WTC11 (cell line): ENCODE results near the gene USP10. TPM values are rescaled to one million over a fixed set of nuclear protein-coding genes. Genes with fewer than 3 reads are reported as not detected.

Source experiments
- ATAC-seq: fragments of 200-7000 bp; cut with Tn5 transposase; 2 replicates; pipeline ENCODE4 v1.10.0; 2021; ENCODE audit warnings: mild to moderate bottlenecking, moderate library complexity
- CTCF ChIA-PET: fragments of 300-600 bp; sonication (Branson Sonifier 250); formaldehyde crosslinking; loops from one replicate; lab custom pipeline; 2021; ENCODE audit warnings: antibody characterized with exemption; lab: Charles Lee
- POLR2A ChIA-PET: fragments of 350-600 bp; sonication (Branson Sonifier 250); formaldehyde crosslinking; loops from one replicate; lab custom pipeline; 2021; ENCODE audit warnings: antibody characterized with exemption; lab: Charles Lee
- DNase-seq: peaks from one replicate; pipeline ENCODE4 v3.0.0; 2021; ENCODE audit warnings: low spot score
- H3K27ac Mint-ChIP-seq: 2 replicates; pipeline ENCODE4 v1.8.0; 2021; ENCODE audit warnings: mixed read lengths
- H3K27me3 Mint-ChIP-seq: 2 replicates; pipeline ENCODE4 v1.8.0; 2021; ENCODE audit warnings: low read depth, mild to moderate bottlenecking, moderate library complexity, mixed read lengths
- H3K36me3 Mint-ChIP-seq: 2 replicates; pipeline ENCODE4 v1.8.0; 2021; ENCODE audit warnings: mixed read lengths
- H3K4me1 Mint-ChIP-seq: 2 replicates; pipeline ENCODE4 v1.8.0; 2022; ENCODE audit warnings: mixed read lengths
- H3K4me3 Mint-ChIP-seq: 2 replicates; pipeline ENCODE4 v1.8.0; 2021; ENCODE audit warnings: mild to moderate bottlenecking, moderate library complexity, mixed read lengths
- H3K9me3 Mint-ChIP-seq: 2 replicates; pipeline ENCODE4 v1.8.0; 2021; ENCODE audit warnings: mixed read lengths
- AR ChIP-seq: fragments of 250-450 bp; sonication (Bioruptor Pico); IDR thresholded peaks from 2 replicates; pipeline ENCODE4 v1.9.0; 2021; ENCODE audit warnings: mild to moderate bottlenecking
- ATF2 ChIP-seq: sonication (generic); formaldehyde crosslinking; IDR thresholded peaks from 2 replicates; pipeline ENCODE4 v1.8.1; 2022; ENCODE audit warnings: low read depth, missing genetic modification reagents, borderline replicate concordance
- CREB1 ChIP-seq: sonication (generic); formaldehyde crosslinking; IDR thresholded peaks from 2 replicates; pipeline ENCODE4 v1.8.0; 2023; ENCODE audit warnings: mild to moderate bottlenecking, missing genetic modification reagents
- E2F1 ChIP-seq: sonication (generic); formaldehyde crosslinking; IDR thresholded peaks from 2 replicates; pipeline ENCODE4 v1.8.0; 2022; ENCODE audit warnings: mild to moderate bottlenecking, missing genetic modification reagents
- E2F4 ChIP-seq: sonication (generic); formaldehyde crosslinking; IDR thresholded peaks from 2 replicates; pipeline ENCODE4 v1.8.1; 2022; ENCODE audit warnings: low read depth, mild to moderate bottlenecking, moderate library complexity, missing genetic modification reagents, borderline replicate concordance
- ELF4 ChIP-seq: sonication (generic); formaldehyde crosslinking; IDR thresholded peaks from 2 replicates; pipeline ENCODE4 v1.8.1; 2022; ENCODE audit warnings: low read depth, mild to moderate bottlenecking, moderate library complexity, missing genetic modification reagents
- FOXK1 ChIP-seq: sonication (generic); formaldehyde crosslinking; IDR thresholded peaks from 2 replicates; pipeline ENCODE4 v1.8.0; 2022; ENCODE audit warnings: mild to moderate bottlenecking, moderate library complexity, missing genetic modification reagents
- GABPB1 ChIP-seq: sonication (generic); formaldehyde crosslinking; IDR thresholded peaks from 2 replicates; pipeline ENCODE4 v1.8.1; 2023; ENCODE audit warnings: mild to moderate bottlenecking, missing genetic modification reagents
- GRHL2 ChIP-seq: fragments of 250-450 bp; sonication (Bioruptor Pico); IDR thresholded peaks from 2 replicates; pipeline ENCODE4 v1.8.0; 2022; ENCODE audit warnings: mild to moderate bottlenecking, moderate library complexity; ENCODE audit not compliant: insufficient replicate concordance, severe bottlenecking
- HMGA2 ChIP-seq: fragments of 250-450 bp; sonication (Bioruptor Pico); IDR thresholded peaks from 2 replicates; pipeline ENCODE4 v1.4.0; 2021; ENCODE audit warnings: mild to moderate bottlenecking, moderate library complexity
- IRF2 ChIP-seq: sonication (generic); formaldehyde crosslinking; IDR thresholded peaks from 2 replicates; pipeline ENCODE4 v1.8.0; 2022; ENCODE audit warnings: low read depth, missing genetic modification reagents, borderline replicate concordance
- KAT7 ChIP-seq: sonication (generic); formaldehyde crosslinking; IDR thresholded peaks from 2 replicates; pipeline ENCODE4 v1.8.1; 2023; ENCODE audit warnings: missing genetic modification reagents, mild to moderate bottlenecking, borderline replicate concordance
- MYBL2 ChIP-seq: sonication (generic); formaldehyde crosslinking; IDR thresholded peaks from 2 replicates; pipeline ENCODE4 v1.8.1; 2023; ENCODE audit warnings: mild to moderate bottlenecking, moderate library complexity, missing genetic modification reagents
- NFE2L1 ChIP-seq: sonication (generic); formaldehyde crosslinking; IDR thresholded peaks from 2 replicates; pipeline ENCODE4 v1.8.1; 2023; ENCODE audit warnings: missing genetic modification reagents
- USF2 ChIP-seq: sonication (generic); formaldehyde crosslinking; IDR thresholded peaks from 2 replicates; pipeline ENCODE4 v1.8.1; 2023; ENCODE audit warnings: mild to moderate bottlenecking, missing genetic modification reagents, moderate library complexity
- ZBTB21 ChIP-seq: sonication (generic); formaldehyde crosslinking; IDR thresholded peaks from 2 replicates; pipeline ENCODE4 v1.8.1; 2023; ENCODE audit warnings: mild to moderate bottlenecking, missing genetic modification reagents, borderline replicate concordance
- ZBTB43 ChIP-seq: sonication (generic); formaldehyde crosslinking; IDR thresholded peaks from 2 replicates; pipeline ENCODE4 v1.8.1; 2023; ENCODE audit warnings: mild to moderate bottlenecking, missing genetic modification reagents
- ZMAT4 ChIP-seq: fragments of 250-450 bp; sonication (Bioruptor Pico); IDR thresholded peaks from 2 replicates; pipeline ENCODE4 v1.9.0; 2021; ENCODE audit warnings: mild to moderate bottlenecking
- ZNF396 ChIP-seq: fragments of 250-450 bp; sonication (Bioruptor Pico); IDR thresholded peaks from 2 replicates; pipeline ENCODE4 v1.8.0; 2021; ENCODE audit warnings: mild to moderate bottlenecking, moderate library complexity, borderline replicate concordance
- ZNF416 ChIP-seq: fragments of 250-450 bp; sonication (Bioruptor Pico); IDR thresholded peaks from 2 replicates; pipeline ENCODE4 v1.9.0; 2021; ENCODE audit warnings: mild to moderate bottlenecking, inconsistent platforms
- ZNF423 ChIP-seq: fragments of 250-450 bp; sonication (Bioruptor Pico); IDR thresholded peaks from 2 replicates; pipeline ENCODE4 v2.1.2; 2022; ENCODE audit warnings: mild to moderate bottlenecking, moderate library complexity
- ZNF512 ChIP-seq: sonication (generic); formaldehyde crosslinking; IDR thresholded peaks from 2 replicates; pipeline ENCODE4 v1.8.1; 2022; ENCODE audit warnings: missing genetic modification reagents, borderline replicate concordance
- total RNA-seq: library from RNA; stranded (reverse); gene quantifications from 3 replicates; pipeline ENCODE4 v1.2.3, GENCODE V29; 2021

The USP10 gene
- total RNA-seq, 1 experiment from 2014 or later: 138 TPM

GRCh38 chr16:84699712-84700445 lies at the start of gene USP10 (continued):
- TF ChIP-seq FOXK1 (CRISPR knock-in tag) (peak; percentile 75), USF2 (CRISPR knock-in tag) (no peak; the same call in 1 of the 2 replicates), ZMAT4 (no peak), CREB1 (CRISPR knock-in tag) (no peak), GABPB1 (CRISPR knock-in tag) (peak; percentile 53; the same call in 1 of the 2 replicates), GRHL2 (CRISPR knock-in tag) (no peak), ZNF512 (no peak), ZNF416 (CRISPR knock-in tag) (no peak), E2F1 (CRISPR knock-in tag) (no peak), HMGA2 (CRISPR knock-in tag) (no peak), ZNF423 (no peak; the same call in 1 of the 2 replicates), NFE2L1 (peak; percentile 48; the same call in 1 of the 2 replicates), ZBTB21 (CRISPR knock-in tag) (no peak), AR (no peak)
- TF ChIP-seq, all 79 proteins: peak for 13

- no peak overlapping the region; the same call in 1 of the 2 replicates for H3K27ac Mint-ChIP-seq
- H3K36me3 Mint-ChIP-seq: peaks cover 24% of the 10 kb centered on the region
- DNase-seq (no peak), ATAC-seq (no peak)
- H3K4me3 Mint-ChIP-seq: peak overlapping the region; percentile 41
- H3K4me1 Mint-ChIP-seq: peaks cover 20% of the 10 kb centered on the region
- H3K27me3 Mint-ChIP-seq: peaks cover 19% of the 10 kb centered on the region
- POLR2A ChIA-PET: no interaction called here
- H3K9me3 Mint-ChIP-seq: no peaks in the 10 kb centered on the region
- CTCF ChIA-PET: interaction anchor here (0.7 to 3.9 kb wide), 4 partner anchors 22 to 852 kb away, joined by 3 to 23 read pairs (median 10); no protein-coding TSS in a partner anchor
- TF ChIP-seq MYBL2: no peak
- TF ChIP-seq ZMAT4: no peak
- TF ChIP-seq ELF4 (CRISPR knock-in tag): no peak
- no peak for TF ChIP-seq KAT7 (CRISPR knock-in tag)
- no peak for TF ChIP-seq ZNF396 (CRISPR knock-in tag)
- no peak for TF ChIP-seq E2F4 (CRISPR knock-in tag)
- no peak for TF ChIP-seq IRF2
- TF ChIP-seq ZBTB43: no peak
- TF ChIP-seq ATF2: no peak
Observed at GRCh38 chr16:84650062-84650991, 49.5 kb upstream of the USP10 start.
